ENCODE measurements around the gene MAPRE3. TPM values are rescaled to one million over a fixed set of nuclear protein-coding genes. Genes with fewer than 3 reads are reported as not detected.
A peak's percentile ranks its signal among the peaks of the same experiment; 100 is the strongest.
"Not testable (repeated sequence)": the region's sequence is repeated elsewhere in the genome, so short reads cannot be mapped to it uniquely, and the experiment has no call there.

The MAPRE3 gene
- total RNA-seq, 1 experiment from 2014 or later, result 0.57 TPM

GRCh38 chr2:27065128-27065527 is 94.7 kb downstream of the MAPRE3 start:
- H3K9me3 ChIP-seq (replicated peaks), result no peaks in the 10 kb centered on the region
- peaks cover 30% of the 10 kb centered on the region for H3K36me3 ChIP-seq

GRCh38 chr2:27067385-27067784 is 96.9 kb downstream of the MAPRE3 start:
- no peak overlapping the region for H3K27ac ChIP-seq
- H3K4me1 ChIP-seq, result no peaks in the 10 kb centered on the region
- H3K9me3 ChIP-seq (replicated peaks), result no peaks in the 10 kb centered on the region
- peaks cover 21% of the 10 kb centered on the region for H3K36me3 ChIP-seq
- H3K27me3 ChIP-seq, result no peaks in the 10 kb centered on the region
- no peak for DNase-seq
- no peak overlapping the region for H3K4me3 ChIP-seq

More at GRCh38 chr2:27065128-27065527, 94.7 kb downstream of the MAPRE3 start:
- no peak for DNase-seq
- Histone ChIP-seq H3K27me3 (no peaks in the 10 kb centered on the region), H3K4me1 (no peaks in the 10 kb centered on the region), H3K4me3 (no peak overlapping the region), H3K27ac (no peak overlapping the region)

GRCh38 chr2:27069436-27069835 is 99.0 kb downstream of the MAPRE3 start:
- Histone ChIP-seq H3K27me3 (no peaks in the 10 kb centered on the region), H3K4me3 (no peak overlapping the region), H3K9me3 (replicated peaks) (no peaks in the 10 kb centered on the region), H3K27ac (no peak overlapping the region), H3K4me1 (peaks cover 4% of the 10 kb centered on the region; the same call in 1 of the 2 replicates), H3K36me3 (peaks cover 21% of the 10 kb centered on the region)
- no peak for DNase-seq

GRCh38 chr2:27069961-27070618 is 99.7 kb downstream of the MAPRE3 start:
- DNase-seq, result no peak
- H3K27me3 ChIP-seq, result no peaks in the 10 kb centered on the region
- peaks cover 21% of the 10 kb centered on the region for H3K36me3 ChIP-seq
- no peaks in the 10 kb centered on the region for H3K9me3 ChIP-seq (replicated peaks)
- H3K27ac ChIP-seq, result no peak overlapping the region
- H3K4me1 ChIP-seq, result peaks cover 10% of the 10 kb centered on the region
- peak overlapping the region; percentile 92; the same call in 1 of the 2 replicates for H3K4me3 ChIP-seq

- peak overlapping the region; percentile 43; the same call in 1 of the 2 replicates for H3K27ac ChIP-seq
- peaks cover 21% of the 10 kb centered on the region for H3K36me3 ChIP-seq
- H3K9me3 ChIP-seq (replicated peaks), result no peaks in the 10 kb centered on the region
- DNase-seq, result no peak
- H3K4me1 ChIP-seq, result peaks cover 16% of the 10 kb centered on the region
- H3K4me3 ChIP-seq, result peak overlapping the region; percentile 92
- H3K27me3 ChIP-seq, result no peaks in the 10 kb centered on the region
Measured at GRCh38 chr2:27070653-27071276, 100.3 kb downstream of the MAPRE3 start.

- Histone ChIP-seq H3K4me3 (peak within 1 kb of the TSS; percentile 92), H3K36me3 (peaks cover 19% of the 10 kb centered on the region), H3K27ac (peak within 1 kb of the TSS; percentile 44), H3K27me3 (no peaks in the 10 kb centered on the region), H3K9me3 (replicated peaks) (no peaks in the 10 kb centered on the region), H3K4me1 (peaks cover 22% of the 10 kb centered on the region)
- peak; percentile 91 to 96 for DNase-seq
Measured at GRCh38 chr2:27071277-27071989, 101.0 kb downstream of the MAPRE3 start, which contains the start of gene OST4. Gene OST4, minus strand, starts transcription at chr2:27071654.

GRCh38 chr2:27071990-27072830 is 101.8 kb downstream of the MAPRE3 start:
- Histone ChIP-seq H3K4me1 (peaks cover 27% of the 10 kb centered on the region), H3K36me3 (peaks cover 16% of the 10 kb centered on the region), H3K27me3 (no peaks in the 10 kb centered on the region), H3K4me3 (peak overlapping the region; percentile 92), H3K9me3 (replicated peaks) (no peaks in the 10 kb centered on the region), H3K27ac (peak overlapping the region; percentile 44)
- peak; percentile 61 to 73 for DNase-seq

- no peak overlapping the region for H3K27ac ChIP-seq
- no peak for DNase-seq
- peaks cover 31% of the 10 kb centered on the region for H3K4me1 ChIP-seq
Measured at GRCh38 chr2:27072920-27073319, 102.5 kb downstream of the MAPRE3 start.

GRCh38 chr2:27073782-27074181 is 103.3 kb downstream of the MAPRE3 start:
- Histone ChIP-seq H3K27me3 (no peaks in the 10 kb centered on the region), H3K4me3 (no peak overlapping the region), H3K36me3 (peaks cover 6% of the 10 kb centered on the region), H3K4me1 (peaks cover 32% of the 10 kb centered on the region), H3K27ac (no peak overlapping the region), H3K9me3 (replicated peaks) (no peaks in the 10 kb centered on the region)
- DNase-seq, result no peak

More at GRCh38 chr2:27072920-27073319, 102.5 kb downstream of the MAPRE3 start:
- H3K27me3 ChIP-seq, result no peaks in the 10 kb centered on the region
- H3K36me3 ChIP-seq, result peaks cover 11% of the 10 kb centered on the region
- H3K4me3 ChIP-seq, result peak overlapping the region; percentile 92; the same call in 1 of the 2 replicates
- no peaks in the 10 kb centered on the region for H3K9me3 ChIP-seq (replicated peaks)

- peaks cover 37% of the 10 kb centered on the region for H3K4me1 ChIP-seq
- peak; percentile 87 to 95 for DNase-seq
- H3K27me3 ChIP-seq, result no peaks in the 10 kb centered on the region
- H3K27ac ChIP-seq, result peak overlapping the region; percentile 7; the same call in 1 of the 2 replicates
- no peaks in the 10 kb centered on the region for H3K9me3 ChIP-seq (replicated peaks)
- peak overlapping the region; percentile 10; the same call in 1 of the 2 replicates for H3K4me3 ChIP-seq
- no peaks in the 10 kb centered on the region for H3K36me3 ChIP-seq
Measured at GRCh38 chr2:27074738-27075565, 104.5 kb downstream of the MAPRE3 start.

- DNase-seq; H3K27me3 ChIP-seq; H3K9me3 ChIP-seq (replicated peaks); H3K36me3 ChIP-seq: not testable (repeated sequence)
- Histone ChIP-seq H3K27ac (peak overlapping the region; percentile 7; the same call in 1 of the 2 replicates), H3K4me1 (peaks cover 42% of the 10 kb centered on the region), H3K4me3 (peak overlapping the region; percentile 10; the same call in 1 of the 2 replicates)
Measured at GRCh38 chr2:27075566-27075871, 105.1 kb downstream of the MAPRE3 start.

GRCh38 chr2:27076323-27076722 is 105.9 kb downstream of the MAPRE3 start:
- peaks cover 47% of the 10 kb centered on the region for H3K4me1 ChIP-seq

More at GRCh38 chr2:27076323-27076722, 105.9 kb downstream of the MAPRE3 start:
- no peak overlapping the region for H3K27ac ChIP-seq
- H3K27me3 ChIP-seq, result no peaks in the 10 kb centered on the region
- no peaks in the 10 kb centered on the region for H3K9me3 ChIP-seq (replicated peaks)
- no peak for DNase-seq
- H3K36me3 ChIP-seq, result no peaks in the 10 kb centered on the region
- no peak overlapping the region for H3K4me3 ChIP-seq

Data from SJCRH30 (cell line).